CD4-positive, alpha-beta T cell treated with Interleukin-1 beta for 1 hour (primary cell): ENCODE results near the gene HSDL2.
"Not testable (repeated sequence)": the region's sequence is repeated elsewhere in the genome, so short reads cannot be mapped to it uniquely, and the experiment has no call there.

Source experiments
- DNase-seq, 2 donors: peaks; one replicate each; pipeline ENCODE4 v3.0.0-alpha.2; 2020 to 2022

Gene HSDL2

DNA sequence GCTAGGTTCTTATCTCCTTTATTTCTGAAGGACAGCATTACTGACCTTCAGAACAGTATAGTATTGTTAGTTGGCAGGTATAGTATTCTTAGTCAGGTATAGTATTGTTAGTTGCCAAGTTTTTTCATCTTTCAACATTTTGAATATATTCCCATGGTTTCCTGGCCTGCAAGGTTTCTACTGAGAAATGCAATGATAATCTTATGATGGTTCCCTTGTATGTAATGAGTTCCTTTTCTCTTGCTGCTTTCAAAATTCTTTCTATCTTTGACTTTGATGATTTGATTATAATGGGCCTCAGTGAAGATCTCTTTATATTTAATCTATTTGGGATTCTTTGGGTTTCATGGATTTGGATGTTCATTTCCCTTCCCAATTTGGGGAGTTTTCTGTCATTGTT, 12.4 kb upstream of the HSDL2 start:
- no peak for DNase-seq

DNA sequence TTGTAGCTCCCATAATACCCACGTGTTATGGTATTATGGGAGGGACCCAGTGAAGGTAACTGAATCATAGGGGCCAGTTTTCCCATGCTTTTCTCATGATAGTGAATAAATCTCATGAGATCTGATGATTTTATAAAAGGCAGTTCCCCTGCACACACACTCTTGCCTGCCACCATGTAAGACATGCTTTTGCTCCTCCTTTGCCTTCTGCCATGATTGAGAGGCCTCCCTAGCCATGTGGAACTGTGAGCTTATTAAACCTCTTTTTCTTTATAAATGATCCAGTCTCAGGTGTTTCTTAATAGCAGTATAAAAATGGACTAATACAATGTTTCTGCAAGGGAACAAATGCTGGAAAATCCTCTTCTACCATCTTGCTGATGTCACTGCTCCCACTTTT, 10.1 kb upstream of the HSDL2 start:
- DNase-seq, result no peak

- DNase-seq, result no peak
These were observed 8.8 kb upstream of the HSDL2 start for GRCh38 chr9:112371060-112371459.

DNA sequence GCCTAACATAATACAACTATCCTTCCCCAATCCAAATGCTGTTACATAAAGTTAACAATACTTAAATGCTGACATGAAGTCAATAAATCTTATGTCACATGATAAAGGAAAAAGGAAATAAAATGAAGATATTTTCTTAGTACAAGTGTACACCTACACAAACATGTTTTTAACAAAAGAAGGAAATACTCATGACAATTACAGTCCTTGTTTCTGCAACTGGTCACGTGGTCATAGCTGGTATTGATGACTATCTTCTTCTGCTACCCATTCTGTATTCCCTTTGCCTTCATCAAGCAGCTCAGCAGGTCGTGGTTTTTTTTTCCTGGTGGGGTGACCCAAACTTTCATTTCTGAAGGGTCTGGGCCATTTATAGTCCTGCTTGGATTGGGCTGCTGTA, 6.2 kb upstream of the HSDL2 start:
- not testable (repeated sequence) for DNase-seq

- not testable (repeated sequence) for DNase-seq
These were observed 5.7 kb upstream of the HSDL2 start for GRCh38 chr9:112374232-112374631.

- DNase-seq, result no peak
These were observed 4.5 kb upstream of the HSDL2 start for GRCh38 chr9:112375361-112375760.

DNA sequence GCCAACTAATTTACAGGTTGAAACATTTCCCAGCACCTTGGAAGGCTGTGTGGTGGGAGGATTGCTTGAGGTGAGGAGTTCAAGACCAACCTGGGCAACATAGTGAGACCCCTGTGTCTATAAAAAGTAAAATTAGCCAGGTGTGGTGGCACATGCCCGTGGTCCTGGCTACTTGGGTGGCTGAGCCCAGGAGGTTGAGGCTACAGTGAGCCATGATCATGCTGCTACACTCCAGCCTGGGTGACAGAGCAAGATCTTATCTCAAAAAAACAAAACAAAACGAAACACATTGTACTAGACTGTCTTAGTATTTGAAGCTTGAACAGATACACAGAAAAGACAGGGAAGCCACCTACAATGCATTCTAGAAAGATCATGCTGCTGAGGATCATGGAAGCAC, 2.8 kb upstream of the HSDL2 start:
- DNase-seq, result no peak

DNA sequence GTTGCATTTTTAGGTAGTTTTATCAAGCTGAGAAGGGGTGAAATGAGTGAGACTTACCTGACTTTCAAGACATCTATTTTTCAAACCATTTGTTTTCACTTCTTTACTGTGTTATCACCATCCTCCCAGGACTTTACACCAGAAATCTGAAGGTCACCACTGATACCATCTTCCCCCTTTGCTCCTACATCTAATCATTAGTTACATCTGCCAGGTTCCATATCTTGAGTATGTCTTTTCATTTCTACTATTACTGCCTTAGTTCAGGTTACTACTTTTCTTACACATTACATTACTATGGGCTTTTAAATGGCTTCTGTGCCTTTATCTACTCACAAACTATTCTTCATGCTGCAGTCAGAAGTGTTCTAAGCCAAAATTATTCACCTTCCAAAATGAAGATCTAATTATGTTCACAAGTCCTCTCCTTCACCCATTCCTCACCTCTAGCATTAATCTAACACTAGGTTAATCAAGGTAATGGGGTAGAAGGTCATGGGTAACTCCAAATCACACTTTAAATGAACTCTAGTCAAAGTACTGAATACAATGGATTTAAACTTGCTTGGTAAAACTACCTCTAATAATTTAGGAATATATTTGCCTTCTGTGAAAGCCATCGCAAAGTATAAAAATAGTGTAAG, 2.1 kb upstream of the HSDL2 start:
- DNase-seq, result no peak

- DNase-seq, result peak in 1 of 2 donors; percentile 15
These were observed 1.4 kb upstream of the HSDL2 start for GRCh38 chr9:112378328-112379176.

- peak; percentile 97 to 98 for DNase-seq
These were observed 469 bp upstream of the HSDL2 start for GRCh38 chr9:112379177-112380101.

DNA sequence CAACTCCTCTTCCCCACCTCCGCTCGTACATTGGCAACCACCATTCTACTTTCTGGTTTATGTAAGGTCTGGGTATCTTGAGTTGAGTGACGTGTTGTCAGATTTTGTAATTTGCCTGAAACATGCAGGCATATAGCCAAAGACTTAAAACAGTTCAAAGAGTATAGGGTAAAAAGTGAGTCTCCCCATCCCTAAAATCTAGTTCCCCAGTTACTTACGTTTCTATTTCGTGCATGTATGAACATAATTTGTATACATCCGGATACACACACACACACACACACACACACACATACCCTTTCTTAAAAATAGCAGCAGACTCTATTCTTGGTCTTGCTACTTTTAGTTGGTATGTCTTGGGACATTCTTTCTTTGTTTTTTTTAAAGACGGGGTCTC, 915 bp downstream of the HSDL2 start:
- peak in 1 of 2 donors; percentile 5 for DNase-seq

DNA sequence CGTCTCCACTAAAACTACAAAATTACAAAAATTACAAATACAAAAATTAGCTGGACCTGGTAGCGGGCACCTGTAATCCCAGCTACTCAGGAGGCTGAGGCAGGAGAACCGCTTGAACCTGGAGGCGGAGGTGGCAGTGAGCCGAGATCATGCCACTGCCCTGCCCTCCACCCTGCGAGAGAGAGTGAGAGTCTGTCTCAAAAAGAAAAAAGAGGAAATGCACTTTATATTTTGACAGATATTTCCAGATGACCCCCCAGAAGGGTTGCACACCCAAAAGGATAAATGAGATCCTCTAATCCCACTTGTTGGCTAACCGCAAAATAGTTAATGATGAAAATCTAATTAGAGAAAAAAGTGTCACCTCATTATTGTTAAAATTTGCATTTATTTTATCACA, 2.2 kb downstream of the HSDL2 start:
- no peak for DNase-seq

GRCh38 chr9:112382501-112383364, 2.8 kb downstream of the HSDL2 start:
- no peak for DNase-seq

GRCh38 chr9:112384219-112384618, 4.3 kb downstream of the HSDL2 start:
- no peak for DNase-seq

DNA sequence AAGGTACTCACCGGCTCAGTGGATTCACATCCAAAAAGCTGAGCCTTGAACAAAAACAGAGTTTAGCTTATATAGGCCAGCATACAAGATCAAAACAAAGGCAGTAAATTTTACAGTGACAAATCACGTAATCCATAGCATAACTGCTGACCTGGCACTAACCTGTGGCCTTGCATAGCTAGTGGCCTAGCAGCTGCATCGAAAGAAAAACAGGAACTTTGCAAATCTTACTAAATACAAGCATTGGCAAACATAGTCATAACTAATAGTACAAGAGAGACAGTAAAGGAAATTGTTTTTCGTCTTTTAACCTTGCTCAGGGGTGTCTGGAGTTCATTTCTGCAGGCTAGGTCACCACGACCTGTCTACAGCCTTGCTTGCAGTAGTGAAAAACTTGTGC, 4.8 kb downstream of the HSDL2 start:
- DNase-seq, result peak in 1 of 2 donors; percentile 12

- no peak for DNase-seq
These were observed 7.2 kb downstream of the HSDL2 start for GRCh38 chr9:112387115-112387514.

GRCh38 chr9:112389897-112390296, 10.0 kb downstream of the HSDL2 start:
- not testable (repeated sequence) for DNase-seq

GRCh38 chr9:112391936-112392560, 12.1 kb downstream of the HSDL2 start:
- DNase-seq, result not testable (repeated sequence)

GRCh38 chr9:112393146-112393545, 13.2 kb downstream of the HSDL2 start:
- DNase-seq, result not testable (repeated sequence)

DNA sequence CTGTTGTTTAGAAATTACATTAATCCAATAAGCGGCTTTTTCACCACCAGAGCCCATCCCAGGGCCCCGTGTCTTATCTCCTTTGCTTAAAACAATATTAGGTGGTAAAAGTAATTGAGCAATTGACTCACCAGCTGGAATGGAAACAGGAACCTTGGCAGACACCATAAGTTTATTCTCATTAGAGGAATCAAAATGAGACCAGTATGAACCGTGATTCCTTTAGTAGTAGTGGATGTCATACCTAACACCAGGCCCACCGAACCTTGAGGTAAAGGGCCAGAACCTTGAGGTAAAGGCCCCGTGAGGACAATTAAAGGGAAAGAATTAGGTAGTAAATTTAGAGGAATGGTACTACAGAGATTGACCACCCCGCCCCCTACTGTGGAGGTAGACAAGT, 16.5 kb downstream of the HSDL2 start:
- DNase-seq, result no peak

DNA sequence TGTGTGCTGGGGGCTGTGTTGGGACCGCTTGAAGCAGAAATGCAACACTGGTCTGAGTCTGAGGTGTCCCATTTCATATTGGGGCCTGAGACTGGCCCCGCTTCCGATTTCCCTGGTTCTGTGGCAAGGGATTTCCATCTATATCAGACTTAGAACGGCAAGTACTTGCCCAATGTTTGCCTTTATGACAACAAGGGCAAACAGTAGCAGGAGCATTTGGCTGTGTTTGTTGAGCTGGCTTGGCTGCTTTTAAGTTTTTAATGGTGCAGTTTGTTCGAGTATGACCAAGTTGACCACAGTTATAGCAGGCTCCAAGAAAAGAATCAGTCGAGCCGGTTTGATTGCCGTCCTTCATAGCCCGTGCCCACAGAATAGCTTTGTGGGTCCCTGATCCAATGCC, 17.0 kb downstream of the HSDL2 start:
- no peak for DNase-seq
